KMS-11 (cell line): ENCODE measurements around the gene INPP5B.
A peak's percentile ranks its signal among the peaks of the same experiment; 100 is the strongest.

Experiments
- H2AFZ ChIP-seq: fragments of 200-600 bp; sonication (generic); 2 replicates; pipeline ENCODE4 v1.6.1; 2016; ENCODE audit warnings: antibody characterized with exemption, mixed run types, low read depth
- H3K27ac ChIP-seq: fragments of 200-600 bp; sonication (generic); 2 replicates; pipeline ENCODE4 v1.6.1; 2016; ENCODE audit warnings: mild to moderate bottlenecking, mixed run types
- H3K27me3 ChIP-seq: fragments of 200-600 bp; sonication (generic); 2 replicates; pipeline ENCODE4 v1.6.1; 2017; ENCODE audit warnings: mild to moderate bottlenecking, low read depth, mixed run types, moderate library complexity; ENCODE audit not compliant: insufficient read depth
- H3K36me3 ChIP-seq: fragments of 200-600 bp; sonication (generic); 2 replicates; pipeline ENCODE4 v1.6.1; 2017; ENCODE audit warnings: mild to moderate bottlenecking, mixed run types; ENCODE audit not compliant: insufficient read depth
- H3K4me1 ChIP-seq: fragments of 200-600 bp; sonication (generic); 2 replicates; pipeline ENCODE4 v1.6.1; 2016; ENCODE audit warnings: mild to moderate bottlenecking, low read depth, mixed run types; ENCODE audit not compliant: poor library complexity, severe bottlenecking
- H3K4me2 ChIP-seq: fragments of 200-600 bp; sonication (generic); 2 replicates; pipeline ENCODE4 v1.7.0; 2016; ENCODE audit warnings: mild to moderate bottlenecking, mixed run types
- H3K4me3 ChIP-seq: fragments of 200-600 bp; sonication (generic); IDR thresholded peaks from 2 replicates; pipeline ENCODE4 v1.6.1; 2017; ENCODE audit warnings: low read depth, low read length, mixed read lengths; ENCODE audit not compliant: insufficient read depth
- H3K79me2 ChIP-seq: fragments of 200-600 bp; sonication (generic); 2 replicates; pipeline ENCODE4 v1.6.1; 2016; ENCODE audit warnings: low read depth, mixed run types; ENCODE audit not compliant: insufficient read depth
- H3K9ac ChIP-seq: fragments of 200-600 bp; sonication (generic); 2 replicates; pipeline ENCODE4 v1.6.1; 2016; ENCODE audit warnings: mild to moderate bottlenecking, mixed run types
- H4K20me1 ChIP-seq: fragments of 200-600 bp; sonication (generic); 2 replicates; pipeline ENCODE4 v1.6.1; 2016; ENCODE audit warnings: mild to moderate bottlenecking, mixed run types; ENCODE audit not compliant: insufficient read depth
- CTCF ChIP-seq: fragments of 200-600 bp; sonication (generic); conservative IDR thresholded peaks from 2 replicates; pipeline ENCODE4 v1.6.1; 2017; ENCODE audit warnings: low read depth, mild to moderate bottlenecking, antibody characterized with exemption, low read length, moderate library complexity, mixed read lengths

INPP5B gene

GRCh38 chr1:37946703-37947360, at the start of gene INPP5B:
INPP5B (minus strand) TSS chr1:37947053; CDS start chr1:37946308, 745 bp downstream.
- Histone ChIP-seq H3K4me2 (peak within 1 kb of the TSS; percentile 72), H3K79me2 (no peaks in the 10 kb centered on the region), H3K4me3 (peak within 1 kb of the TSS; percentile 87), H3K27ac (peak within 1 kb of the TSS; percentile 5; the same call in 1 of the 2 replicates), H3K36me3 (no peaks in the 10 kb centered on the region), H3K9ac (peak within 1 kb of the TSS; percentile 66; the same call in 1 of the 2 replicates), H3K27me3 (no peaks in the 10 kb centered on the region), H2AFZ (peak within 1 kb of the TSS; percentile 97), H3K4me1 (peaks cover 9% of the 10 kb centered on the region), H4K20me1 (no peaks in the 10 kb centered on the region)
- no peak for TF ChIP-seq CTCF

GRCh38 chr1:37995751-37996345, 49.0 kb upstream of the INPP5B start:
- H3K4me1 ChIP-seq, result peaks cover 13% of the 10 kb centered on the region
- H3K36me3 ChIP-seq, result no peaks in the 10 kb centered on the region
- no peak overlapping the region for H2AFZ ChIP-seq
- no peak overlapping the region for H3K27ac ChIP-seq
- no peaks in the 10 kb centered on the region for H4K20me1 ChIP-seq
- no peaks in the 10 kb centered on the region for H3K79me2 ChIP-seq
- no peak overlapping the region for H3K9ac ChIP-seq
- no peaks in the 10 kb centered on the region for H3K27me3 ChIP-seq
- no peak overlapping the region for H3K4me3 ChIP-seq
- no peak overlapping the region for H3K4me2 ChIP-seq
- no peak for TF ChIP-seq CTCF

- no peaks in the 10 kb centered on the region for H3K79me2 ChIP-seq
- H3K4me1 ChIP-seq, result peaks cover 7% of the 10 kb centered on the region
- no peaks in the 10 kb centered on the region for H3K27me3 ChIP-seq
- no peak overlapping the region for H3K4me2 ChIP-seq
- no peaks in the 10 kb centered on the region for H4K20me1 ChIP-seq
- no peak overlapping the region for H3K4me3 ChIP-seq
- no peaks in the 10 kb centered on the region for H3K36me3 ChIP-seq
- H3K27ac ChIP-seq, result no peak overlapping the region
- no peak for TF ChIP-seq CTCF
- no peak overlapping the region for H3K9ac ChIP-seq
- no peak overlapping the region for H2AFZ ChIP-seq
Observed at GRCh38 chr1:37994886-37995566, 48.2 kb upstream of the INPP5B start.

GRCh38 chr1:37989361-37989930, 42.6 kb upstream of the INPP5B start:
- H3K36me3 ChIP-seq, result peaks cover 6% of the 10 kb centered on the region; the same call in 1 of the 2 replicates
- peak overlapping the region; percentile 88 for H3K4me3 ChIP-seq
- H3K79me2 ChIP-seq, result peaks cover 25% of the 10 kb centered on the region
- H3K9ac ChIP-seq, result peak overlapping the region; percentile 56
- H3K27me3 ChIP-seq, result no peaks in the 10 kb centered on the region
- TF ChIP-seq CTCF, result no peak
- peak overlapping the region; percentile 49 for H3K4me2 ChIP-seq
- peak overlapping the region; percentile 97 for H2AFZ ChIP-seq
- no peaks in the 10 kb centered on the region for H4K20me1 ChIP-seq
- H3K27ac ChIP-seq, result peak overlapping the region; percentile 37; the same call in 1 of the 2 replicates
- peaks cover 18% of the 10 kb centered on the region for H3K4me1 ChIP-seq
